ENCODE results near the gene SLC12A7.

SLC12A7 gene

GRCh38 chr5:1050423-1051365 lies 61.2 kb downstream of the SLC12A7 start:
- ChIA-PET CTCF (no interaction called here), POLR2A (no interaction called here)
- TF ChIP-seq CTCF (IDR thresholded peaks at IDR 0.05; ENCODE audit: control extremely low read depth, extremely low read depth, low read depth, missing control alignments): no peak
- no peak for DNase-seq (ENCODE audit: extremely low spot score)

GRCh38 chr5:1048861-1049838 lies 62.7 kb downstream of the SLC12A7 start:
- CTCF ChIA-PET: no interaction called here

DNA sequence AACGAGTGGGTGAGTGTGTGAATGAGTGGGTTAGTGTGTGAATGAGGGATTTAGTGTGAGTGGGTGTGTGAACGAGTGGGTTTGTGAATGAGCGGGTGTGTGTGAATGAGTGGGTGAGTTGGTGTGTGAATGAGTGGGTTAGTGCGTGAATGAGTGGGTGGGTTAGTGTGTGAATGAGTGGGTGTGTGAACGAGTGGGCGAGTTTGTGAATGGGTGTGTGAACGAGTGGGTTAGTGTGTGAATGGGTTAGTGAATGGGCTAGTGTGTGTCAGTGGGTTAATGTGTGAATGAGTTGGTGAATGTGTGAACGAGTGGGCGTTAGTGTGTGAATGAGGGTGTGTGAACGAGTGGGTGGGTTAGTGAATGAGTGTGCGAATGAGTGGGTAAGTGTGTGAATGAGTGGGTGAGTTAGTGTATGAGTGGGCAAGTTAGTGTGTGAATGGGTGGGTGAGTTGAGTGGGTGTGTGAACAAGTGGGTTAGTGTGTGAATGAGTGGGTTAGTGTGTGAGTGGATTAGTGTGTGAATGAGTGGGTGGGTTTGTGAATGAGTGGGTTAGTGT lies 63.6 kb downstream of the SLC12A7 start:
- ChIA-PET CTCF (no interaction called here), POLR2A (no interaction called here)
- DNase-seq (ENCODE audit: extremely low spot score): no peak
- no peak for TF ChIP-seq CTCF (IDR thresholded peaks at IDR 0.05; ENCODE audit: control extremely low read depth, extremely low read depth, low read depth, missing control alignments)

More at GRCh38 chr5:1048861-1049838, 62.7 kb downstream of the SLC12A7 start:
- DNase-seq (ENCODE audit: extremely low spot score): no peak
- POLR2A ChIA-PET: no interaction called here
- no peak for TF ChIP-seq CTCF (IDR thresholded peaks at IDR 0.05; ENCODE audit: control extremely low read depth, extremely low read depth, low read depth, missing control alignments)

DNA sequence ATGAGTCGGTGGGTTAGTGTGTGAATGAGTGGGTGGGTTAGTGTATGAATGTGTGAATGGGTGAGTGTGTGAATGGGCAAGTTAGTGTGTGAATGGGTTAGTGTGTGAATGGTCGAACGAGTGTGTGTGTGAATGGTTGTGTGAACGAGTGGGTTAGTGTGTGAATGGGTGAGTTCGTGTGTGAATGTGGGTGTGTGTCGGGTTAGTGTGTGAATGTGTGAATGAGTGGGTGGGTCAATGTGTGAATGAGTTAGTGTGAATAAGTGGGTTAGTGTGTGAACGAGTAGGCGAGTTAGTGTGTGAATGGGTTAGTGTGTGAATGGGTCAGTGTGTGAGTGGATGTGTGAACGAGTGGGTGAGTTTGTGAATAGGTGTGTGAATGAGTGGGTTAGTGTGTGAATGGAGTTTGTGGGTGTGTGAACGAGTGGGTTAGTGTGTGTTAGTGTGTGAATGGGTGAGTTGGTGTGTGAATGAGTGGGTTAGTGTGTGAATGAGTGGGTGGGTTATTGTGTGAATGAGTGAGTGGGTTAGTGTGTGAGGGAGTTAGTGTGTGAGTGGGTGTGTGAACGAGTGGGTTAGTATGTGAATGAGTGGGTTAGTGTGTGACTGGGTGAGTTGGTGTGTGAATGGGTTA lies 64.4 kb downstream of the SLC12A7 start:
- TF ChIP-seq CTCF (IDR thresholded peaks at IDR 0.05; ENCODE audit: control extremely low read depth, extremely low read depth, low read depth, missing control alignments): no peak
- DNase-seq (ENCODE audit: extremely low spot score): no peak
- ChIA-PET POLR2A (no interaction called here), CTCF (no interaction called here)

DNA sequence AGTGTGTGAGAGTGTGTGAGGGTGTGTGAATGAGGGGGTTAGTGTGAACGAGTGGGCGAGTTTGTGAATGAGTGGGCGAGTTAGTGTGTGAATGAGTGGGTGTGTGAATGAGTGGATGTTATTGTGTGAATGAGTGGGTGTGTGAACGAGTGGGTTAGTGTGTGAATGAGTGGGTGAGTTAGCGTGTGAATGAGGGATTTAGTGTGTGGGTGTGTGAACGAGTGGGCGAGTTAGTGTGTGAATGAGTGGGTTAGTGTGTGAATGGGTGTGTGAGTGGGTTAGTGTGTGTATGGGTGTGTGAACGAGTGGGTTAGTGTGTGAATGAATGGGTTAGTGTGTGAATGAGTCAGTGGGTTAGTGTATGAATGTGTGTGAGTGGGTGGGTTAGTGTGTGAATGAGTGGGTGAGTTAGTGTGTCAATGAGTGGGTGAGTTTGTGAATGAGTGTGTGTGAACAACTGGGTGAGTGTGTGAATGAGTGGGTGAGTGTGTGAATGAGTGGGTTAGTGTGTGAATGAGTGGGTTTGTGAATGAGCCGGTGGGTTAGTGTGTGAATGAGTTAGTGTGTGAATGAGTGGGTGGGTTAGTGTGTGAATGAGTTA lies 65.8 kb downstream of the SLC12A7 start:
- CTCF ChIA-PET: no interaction called here
- POLR2A ChIA-PET: no interaction called here
- DNase-seq (ENCODE audit: extremely low spot score): no peak
- no peak for TF ChIP-seq CTCF (IDR thresholded peaks at IDR 0.05; ENCODE audit: control extremely low read depth, extremely low read depth, low read depth, missing control alignments)

All from GM10248 (cell line).